CD4-positive, alpha-beta T cell treated with Interleukin-6 for 4 hours (primary cell): ENCODE measurements around the gene SNAI3.

ENCODE experiments used
- DNase-seq: peaks from one replicate; pipeline ENCODE4 v3.0.0-alpha.2; 2020; ENCODE audit warnings: mixed read lengths

Gene SNAI3

GRCh38 chr16:88665148-88665547 lies 21.2 kb downstream of the SNAI3 start:
- DNase-seq, result no peak

- DNase-seq, result peak; percentile 96
These were observed 23.3 kb downstream of the SNAI3 start, which contains the start of gene MVD for GRCh38 chr16:88662843-88663606. Gene MVD (minus strand): TSS chr16:88663091. CDS start chr16:88663080, 11 bp downstream.

- DNase-seq, result peak; percentile 20
These were observed 24.0 kb downstream of the SNAI3 start for GRCh38 chr16:88662222-88662842.

DNA sequence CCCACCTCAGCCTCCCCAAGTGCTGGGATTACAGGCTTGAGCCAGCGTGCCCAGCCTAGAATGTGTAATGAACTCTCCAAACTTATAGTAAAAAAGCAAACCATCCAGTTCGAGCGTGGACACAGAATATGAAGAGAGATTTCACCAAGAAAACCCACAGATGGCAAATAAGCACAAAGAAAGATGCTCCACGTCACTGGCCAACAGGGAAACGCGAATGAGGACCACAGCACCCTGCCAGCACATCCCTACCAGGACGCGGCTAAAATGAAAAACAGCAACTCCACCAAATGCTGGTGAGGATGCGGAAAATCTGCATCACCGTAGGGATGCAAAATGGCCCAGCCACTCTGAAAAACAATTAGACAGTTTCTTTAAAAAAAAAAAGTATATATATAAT lies 24.8 kb downstream of the SNAI3 start:
- DNase-seq, result no peak

DNA sequence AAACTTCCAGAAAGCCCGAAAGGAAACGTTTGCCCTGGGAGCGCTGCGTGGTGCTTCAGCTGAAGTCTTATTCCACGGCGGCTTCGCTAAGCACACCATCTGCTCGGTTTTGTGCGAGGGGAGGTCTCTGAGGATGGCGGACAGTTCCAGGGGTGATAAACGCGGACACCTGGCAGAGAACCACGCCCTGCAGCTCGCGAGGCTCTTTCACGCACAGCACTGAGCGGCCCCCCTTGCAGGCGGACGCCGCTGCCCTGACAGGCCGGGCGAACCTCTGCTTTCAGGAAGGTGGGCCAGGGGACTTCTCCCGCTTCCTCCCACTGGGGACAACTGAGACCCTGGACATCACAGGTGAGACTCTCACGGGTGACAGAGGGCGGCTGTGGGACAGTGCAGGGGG lies 27.1 kb downstream of the SNAI3 start:
- no peak for DNase-seq

- no peak for DNase-seq
These were observed 27.6 kb downstream of the SNAI3 start for GRCh38 chr16:88658714-88659113.

DNA sequence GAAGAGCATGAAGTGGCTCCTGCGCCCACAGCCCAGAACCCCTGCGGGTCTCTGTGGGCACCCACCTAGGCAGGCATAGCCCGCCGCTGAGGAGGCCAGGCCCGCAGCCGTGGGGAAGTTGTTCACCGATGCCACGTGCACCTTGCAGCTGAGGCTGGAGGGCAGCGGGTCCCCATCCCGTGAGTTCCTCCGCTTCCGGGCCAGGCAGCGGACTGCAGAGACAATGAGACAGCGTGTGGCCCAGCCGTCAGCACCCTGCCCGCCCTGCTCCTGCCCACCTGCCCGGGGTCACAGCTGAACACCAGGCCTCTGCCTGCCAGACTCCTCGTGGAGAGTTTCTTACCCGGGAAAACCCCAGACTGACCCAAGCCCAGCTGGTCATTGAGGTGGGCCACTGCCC lies 28.9 kb downstream of the SNAI3 start:
- no peak for DNase-seq

- no peak for DNase-seq
These were observed 29.9 kb downstream of the SNAI3 start for GRCh38 chr16:88656291-88656980.

DNA sequence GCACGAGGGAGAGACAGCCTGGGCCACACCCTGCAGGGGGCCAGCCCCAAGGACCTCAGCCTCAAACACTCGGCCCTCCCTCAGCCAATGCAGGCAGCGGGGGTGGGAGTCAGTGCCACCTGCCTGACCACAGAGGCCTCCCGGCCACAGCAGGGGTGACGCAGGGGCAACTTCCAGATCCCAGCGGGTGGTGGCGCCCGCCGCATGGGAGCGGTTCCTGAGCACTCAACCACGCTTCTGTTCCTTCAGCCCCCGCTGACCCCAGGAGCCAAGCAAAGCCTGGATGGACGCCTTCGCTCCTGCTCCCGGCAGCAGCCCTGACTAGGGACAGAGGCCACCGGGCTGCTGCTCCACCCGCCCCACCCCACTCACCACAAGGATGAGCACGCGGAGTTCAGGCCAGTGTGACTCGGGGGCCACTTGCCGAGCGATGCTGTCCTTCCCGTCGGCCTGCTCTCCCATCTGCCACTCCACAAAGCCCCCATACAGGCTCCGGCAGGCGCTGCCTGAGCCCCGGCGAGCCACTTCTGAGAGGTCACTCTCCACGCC lies 30.5 kb downstream of the SNAI3 start:
- DNase-seq, result no peak

DNA sequence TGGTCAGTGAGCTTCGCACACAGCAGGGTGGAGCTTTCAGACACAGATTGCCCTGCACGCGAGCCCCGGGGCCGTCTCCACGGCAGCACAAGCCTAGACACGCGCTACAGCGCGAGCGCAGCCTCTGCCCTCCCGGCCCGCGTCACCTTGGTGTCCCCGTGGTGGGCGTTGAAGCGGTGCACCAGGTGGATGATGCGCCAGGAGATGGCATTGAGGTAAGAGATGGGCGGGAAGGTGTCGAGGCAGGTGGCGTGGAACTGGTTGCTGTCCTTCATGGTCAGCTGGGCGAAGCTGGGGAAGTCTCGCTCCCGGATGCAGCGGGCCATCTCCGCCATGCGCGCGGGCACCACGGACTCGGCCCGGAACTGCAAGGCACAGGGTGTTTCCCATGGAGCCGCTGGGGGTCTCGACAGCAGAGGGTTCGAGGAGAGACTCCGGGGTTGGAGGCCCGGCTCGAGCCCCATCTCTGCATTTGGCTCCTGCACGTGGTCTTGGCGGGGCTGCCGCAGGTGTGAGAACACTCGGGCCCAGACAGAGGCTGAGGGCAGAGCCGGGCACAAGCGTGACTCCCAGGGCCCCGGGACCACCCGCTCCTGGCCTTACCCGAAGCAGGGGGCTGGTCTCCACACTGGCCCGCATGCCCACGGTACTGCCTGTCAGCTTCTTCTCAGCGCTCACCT lies 31.1 kb downstream of the SNAI3 start:
- DNase-seq, result no peak

DNA sequence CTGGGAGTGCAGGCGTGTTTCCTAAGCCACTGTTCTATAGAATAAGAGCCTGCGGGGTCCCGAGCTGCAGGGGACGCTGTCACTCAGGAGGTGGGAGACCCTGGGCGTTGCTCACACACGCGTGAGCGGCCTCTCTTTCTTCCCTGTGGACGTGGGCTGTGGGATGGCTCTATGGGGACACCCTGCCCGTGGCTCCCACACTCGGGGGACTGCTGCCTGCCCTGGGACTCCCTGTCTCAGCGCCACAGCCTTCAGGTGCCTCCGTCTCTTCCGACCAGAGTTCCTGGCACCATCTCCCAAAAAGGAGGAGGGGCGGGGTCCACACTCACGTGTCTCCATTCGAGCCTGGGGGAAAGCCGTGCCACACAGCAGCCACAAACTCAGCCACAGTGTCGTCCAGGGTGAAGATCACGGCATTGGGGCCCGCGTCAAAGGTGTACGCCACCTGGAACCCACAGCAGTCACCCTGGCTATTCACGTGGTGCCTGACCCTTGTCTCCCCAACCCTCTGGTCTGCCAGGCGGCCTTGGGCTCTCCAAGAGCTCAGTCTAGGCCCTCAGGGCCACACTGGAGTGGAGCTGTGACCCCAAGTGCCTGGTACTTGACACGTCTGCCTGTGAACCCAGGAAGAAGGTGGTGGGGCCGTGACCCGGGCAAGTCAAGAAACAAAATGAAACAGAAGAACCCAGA lies 31.8 kb downstream of the SNAI3 start:
- DNase-seq, result no peak

- no peak for DNase-seq
These were observed 32.5 kb downstream of the SNAI3 start for GRCh38 chr16:88653596-88654362.

DNA sequence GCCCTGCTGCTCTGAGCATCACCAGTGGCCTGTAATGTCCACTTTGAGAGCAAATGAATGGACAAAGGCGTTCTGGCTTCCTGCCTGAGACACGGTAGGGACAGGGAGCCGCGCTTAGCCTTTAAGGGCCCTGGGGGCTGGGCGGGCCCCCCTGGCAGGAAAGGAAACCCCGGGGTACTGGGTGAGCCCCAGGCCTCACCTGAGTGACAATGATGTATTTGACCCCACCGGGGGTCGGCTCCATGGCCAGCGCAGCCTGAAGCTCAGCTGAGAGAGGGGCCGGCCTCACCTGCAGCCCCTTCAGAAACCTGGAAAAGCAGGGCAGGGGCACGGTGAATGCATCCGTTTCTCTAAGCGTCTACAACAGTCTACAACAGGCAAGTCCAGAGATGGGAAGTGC lies 33.2 kb downstream of the SNAI3 start:
- no peak for DNase-seq

- DNase-seq, result no peak
These were observed 33.6 kb downstream of the SNAI3 start for GRCh38 chr16:88652762-88653063.

DNA sequence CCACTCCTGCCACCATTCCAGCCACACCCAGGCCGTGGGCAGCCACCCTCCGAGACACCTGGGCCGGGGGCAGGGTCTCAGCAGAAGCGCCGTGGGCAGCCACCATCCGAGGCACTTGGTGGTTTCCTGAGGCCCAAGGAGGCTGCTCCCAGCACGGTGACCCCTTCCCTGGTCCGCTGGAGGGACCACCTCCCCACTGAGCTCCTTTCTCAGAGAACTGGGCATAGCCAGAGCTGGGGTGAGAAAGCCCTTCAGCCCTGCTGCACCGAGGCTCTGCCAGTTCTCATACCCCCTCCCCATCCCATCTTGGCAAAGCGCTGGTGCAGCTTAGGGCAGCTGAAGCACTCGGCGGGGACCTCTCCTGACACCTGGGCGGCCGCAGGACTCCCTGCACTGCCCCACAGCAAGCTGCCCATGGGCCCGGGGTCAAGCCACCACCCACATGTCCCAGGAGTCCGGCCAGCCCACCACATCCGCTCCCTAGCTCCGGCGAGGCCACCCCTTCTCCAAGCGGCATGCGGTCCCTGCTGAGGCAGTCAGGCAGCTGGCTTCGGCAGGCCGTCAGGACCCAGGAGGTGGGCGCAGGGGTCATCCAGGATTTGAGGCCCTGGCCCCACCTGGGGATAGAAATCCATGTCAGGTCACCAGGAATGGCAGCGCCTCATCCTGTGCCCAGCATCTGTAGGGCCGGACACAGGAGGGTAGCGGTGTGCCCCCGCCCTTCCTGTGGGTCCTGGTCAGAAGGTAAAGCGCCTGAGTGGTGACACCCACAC lies 34.1 kb downstream of the SNAI3 start:
- no peak for DNase-seq

- peak; percentile 77 for DNase-seq
These were observed 34.9 kb downstream of the SNAI3 start for GRCh38 chr16:88651276-88651988.

DNA sequence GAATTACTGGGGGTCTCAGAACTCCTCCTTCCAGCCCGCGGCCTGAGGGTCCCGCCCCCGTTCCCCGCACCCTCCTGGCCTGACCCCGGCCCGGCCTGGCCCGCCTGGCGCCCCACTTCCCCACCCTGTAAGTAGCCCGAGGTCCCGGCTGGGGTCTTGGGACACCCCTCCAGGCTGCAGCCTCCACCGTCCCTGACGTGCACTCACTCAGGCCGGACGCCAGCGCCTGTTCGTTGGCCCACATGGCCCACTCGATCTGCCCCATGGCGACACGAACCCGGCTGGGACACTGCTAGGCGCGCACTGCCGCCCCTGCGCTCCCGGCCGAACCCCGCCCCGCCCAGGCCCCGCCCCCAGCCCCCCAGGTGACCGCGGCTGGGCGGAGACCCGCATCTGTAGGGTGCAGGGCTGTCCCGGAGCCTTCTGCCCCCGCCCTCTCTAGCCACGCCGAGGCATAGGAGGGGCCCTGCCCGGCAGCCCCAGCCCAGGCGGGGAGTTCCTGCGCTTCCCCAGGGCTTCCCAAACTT lies 35.5 kb downstream of the SNAI3 start, which contains the start of gene CYBA:
CYBA (minus strand) TSS at position 305 of the 527 bp plus-strand sequence; CDS start at position 265, 40 bp downstream.
- peak; percentile 86 for DNase-seq

DNA sequence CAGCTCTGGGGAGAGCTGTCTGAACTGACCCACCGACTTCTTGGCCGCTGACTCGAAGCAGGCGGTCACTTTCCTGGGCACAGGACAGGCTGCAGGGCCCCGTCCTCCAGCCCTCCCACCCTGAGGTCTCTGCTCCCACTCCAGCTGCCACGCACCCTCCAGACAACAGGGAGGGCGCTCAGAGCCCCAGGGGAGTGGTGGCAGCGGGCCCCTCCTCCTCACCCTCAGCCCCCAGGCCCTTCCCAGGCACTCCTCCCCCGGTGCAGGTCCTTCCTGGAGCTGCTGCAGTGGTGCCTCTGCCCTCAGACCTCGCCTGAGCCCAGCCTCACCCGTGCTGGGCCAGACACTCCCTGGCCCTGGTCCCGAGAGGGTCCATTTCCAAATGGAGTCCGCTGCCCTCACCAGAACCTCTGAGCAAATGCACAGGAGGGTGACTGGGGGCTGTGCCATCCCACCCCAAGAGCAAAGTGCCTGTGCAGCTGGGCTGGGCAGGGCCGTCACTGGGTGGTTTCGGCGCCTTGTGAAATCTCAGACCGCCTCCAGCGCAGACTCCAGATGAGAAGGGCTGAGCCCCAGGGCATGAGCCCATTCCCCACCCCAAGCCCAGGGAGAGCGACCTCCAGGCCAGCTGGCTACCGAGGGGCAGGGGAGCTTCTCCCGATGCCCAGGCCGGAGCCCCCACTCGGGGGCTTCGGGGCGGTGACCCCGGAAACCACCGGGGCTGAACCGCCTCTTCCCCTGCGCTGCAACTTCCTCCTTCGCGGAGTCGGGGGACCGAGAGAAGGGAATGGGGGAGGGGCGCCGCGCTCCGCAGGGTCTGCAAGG lies 36.2 kb downstream of the SNAI3 start:
- peak; percentile 59 for DNase-seq
